ENCODE measurements around the gene UNK. TPM values are rescaled to one million over a fixed set of nuclear protein-coding genes. Genes with fewer than 3 reads are reported as not detected.

The UNK gene
- total and polyA plus RNA-seq, 2 of the 13 experiments (the other 11 are each of a cell fraction or from before 2014, with no cell fraction given) = 31.6 to 33.0 TPM

DNA sequence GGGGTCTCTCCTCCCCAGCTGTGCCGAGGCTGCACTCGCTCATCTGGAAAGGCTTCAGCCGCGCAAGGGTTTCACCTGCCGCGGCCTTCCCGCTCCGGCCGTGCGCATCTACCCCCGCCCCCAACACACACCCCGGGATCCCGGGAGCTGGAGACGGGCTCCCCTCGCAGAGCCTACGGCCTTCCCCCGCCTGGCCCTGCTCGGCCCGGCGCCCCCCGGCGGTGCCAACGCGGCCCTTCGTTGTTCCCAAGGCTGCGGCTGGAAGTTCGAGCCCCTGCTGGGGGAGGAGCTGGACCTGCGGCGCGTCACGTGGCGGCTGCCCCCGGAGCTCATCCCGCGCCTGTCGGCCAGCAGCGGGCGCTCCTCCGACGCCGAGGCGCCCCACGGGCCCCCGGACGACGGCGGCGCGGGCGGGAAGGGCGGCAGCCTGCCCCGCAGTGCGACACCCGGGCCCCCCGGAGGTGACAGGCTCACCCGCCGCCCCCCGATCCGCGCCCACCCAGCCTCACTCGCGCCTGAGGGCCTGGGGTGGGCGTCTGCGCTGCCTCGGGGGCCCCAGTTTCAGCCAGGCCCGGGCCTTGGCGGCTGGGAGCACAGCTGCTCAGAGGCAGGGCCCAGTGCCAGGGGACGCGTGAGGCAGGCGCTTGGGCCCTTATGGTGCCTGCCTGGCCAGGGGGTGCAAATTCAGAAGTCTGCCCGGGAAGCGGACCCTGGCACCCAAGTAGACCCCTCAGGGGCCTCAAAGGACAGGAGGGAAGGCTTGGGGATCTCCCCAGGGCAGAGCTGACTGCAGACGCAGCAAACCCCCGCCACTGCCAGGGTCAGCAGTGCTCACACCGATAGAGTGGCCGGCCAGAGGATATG, 30.9 kb upstream of the UNK start (continued):
- TF ChIP-seq, protein P1, sequence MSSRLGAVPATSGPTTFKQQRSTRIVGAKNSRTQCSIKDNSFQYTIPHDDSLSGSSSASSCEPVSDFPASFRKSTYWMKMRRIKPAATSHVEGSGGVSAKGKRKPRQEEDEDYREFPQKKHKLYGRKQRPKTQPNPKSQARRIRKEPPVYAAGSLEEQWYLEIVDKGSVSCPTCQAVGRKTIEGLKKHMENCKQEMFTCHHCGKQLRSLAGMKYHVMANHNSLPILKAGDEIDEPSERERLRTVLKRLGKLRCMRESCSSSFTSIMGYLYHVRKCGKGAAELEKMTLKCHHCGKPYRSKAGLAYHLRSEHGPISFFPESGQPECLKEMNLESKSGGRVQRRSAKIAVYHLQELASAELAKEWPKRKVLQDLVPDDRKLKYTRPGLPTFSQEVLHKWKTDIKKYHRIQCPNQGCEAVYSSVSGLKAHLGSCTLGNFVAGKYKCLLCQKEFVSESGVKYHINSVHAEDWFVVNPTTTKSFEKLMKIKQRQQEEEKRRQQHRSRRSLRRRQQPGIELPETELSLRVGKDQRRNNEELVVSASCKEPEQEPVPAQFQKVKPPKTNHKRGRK (CRISPR knock-in tag; IDR thresholded peaks at IDR 0.05) = no peak
- TF ChIP-seq TARDBP (CRISPR knock-in tag; IDR thresholded peaks at IDR 0.05) = peak; percentile 85
- TF ChIP-seq RFX3 (CRISPR knock-in tag; IDR thresholded peaks at IDR 0.05) = no peak
- no peak for TF ChIP-seq ZNF20 (CRISPR knock-in tag; IDR thresholded peaks at IDR 0.05)
- TF ChIP-seq ZNF776 (CRISPR knock-in tag; IDR thresholded peaks at IDR 0.05) = peak; percentile 86
- TF ChIP-seq, protein P2, sequence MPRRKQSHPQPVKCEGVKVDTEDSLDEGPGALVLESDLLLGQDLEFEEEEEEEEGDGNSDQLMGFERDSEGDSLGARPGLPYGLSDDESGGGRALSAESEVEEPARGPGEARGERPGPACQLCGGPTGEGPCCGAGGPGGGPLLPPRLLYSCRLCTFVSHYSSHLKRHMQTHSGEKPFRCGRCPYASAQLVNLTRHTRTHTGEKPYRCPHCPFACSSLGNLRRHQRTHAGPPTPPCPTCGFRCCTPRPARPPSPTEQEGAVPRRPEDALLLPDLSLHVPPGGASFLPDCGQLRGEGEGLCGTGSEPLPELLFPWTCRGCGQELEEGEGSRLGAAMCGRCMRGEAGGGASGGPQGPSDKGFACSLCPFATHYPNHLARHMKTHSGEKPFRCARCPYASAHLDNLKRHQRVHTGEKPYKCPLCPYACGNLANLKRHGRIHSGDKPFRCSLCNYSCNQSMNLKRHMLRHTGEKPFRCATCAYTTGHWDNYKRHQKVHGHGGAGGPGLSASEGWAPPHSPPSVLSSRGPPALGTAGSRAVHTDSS (CRISPR knock-in tag; conservative IDR thresholded peaks at IDR 0.05) = no peak
- TF ChIP-seq GTF3A (CRISPR knock-in tag; conservative IDR thresholded peaks at IDR 0.05) = no peak
- TF ChIP-seq FOXA1 (IDR thresholded peaks at IDR 0.05) = no peak
- TF ChIP-seq FOXA1 (CRISPR knock-in tag; IDR thresholded peaks at IDR 0.05) = 0 out of 2 replicates have a peak, but pooled peaks have one; percentile 5
- TF ChIP-seq, protein P3, sequence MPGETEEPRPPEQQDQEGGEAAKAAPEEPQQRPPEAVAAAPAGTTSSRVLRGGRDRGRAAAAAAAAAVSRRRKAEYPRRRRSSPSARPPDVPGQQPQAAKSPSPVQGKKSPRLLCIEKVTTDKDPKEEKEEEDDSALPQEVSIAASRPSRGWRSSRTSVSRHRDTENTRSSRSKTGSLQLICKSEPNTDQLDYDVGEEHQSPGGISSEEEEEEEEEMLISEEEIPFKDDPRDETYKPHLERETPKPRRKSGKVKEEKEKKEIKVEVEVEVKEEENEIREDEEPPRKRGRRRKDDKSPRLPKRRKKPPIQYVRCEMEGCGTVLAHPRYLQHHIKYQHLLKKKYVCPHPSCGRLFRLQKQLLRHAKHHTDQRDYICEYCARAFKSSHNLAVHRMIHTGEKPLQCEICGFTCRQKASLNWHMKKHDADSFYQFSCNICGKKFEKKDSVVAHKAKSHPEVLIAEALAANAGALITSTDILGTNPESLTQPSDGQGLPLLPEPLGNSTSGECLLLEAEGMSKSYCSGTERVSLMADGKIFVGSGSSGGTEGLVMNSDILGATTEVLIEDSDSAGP (CRISPR knock-in tag; IDR thresholded peaks at IDR 0.05; ENCODE audit: borderline replicate concordance) = no peak; the same call in none of the 2 replicates
- 0 out of 2 replicates have a peak, but pooled peaks have one; percentile 17 for TF ChIP-seq ZNF761 (CRISPR knock-in tag; conservative IDR thresholded peaks at IDR 0.05)
- TF ChIP-seq KLF15 (CRISPR knock-in tag; IDR thresholded peaks at IDR 0.05; ENCODE audit: borderline replicate concordance) = peak; percentile 76; the same call in 1 of the 2 replicates
- TF ChIP-seq TOPORS (CRISPR knock-in tag; IDR thresholded peaks at IDR 0.05) = peak; percentile 68; the same call in 1 of the 2 replicates
- TF ChIP-seq POLR2G (IDR thresholded peaks at IDR 0.05; ENCODE audit: low read depth, low read length) = no peak
- TF ChIP-seq ZNF260 (CRISPR knock-in tag; IDR thresholded peaks at IDR 0.05; ENCODE audit: borderline replicate concordance, low read depth) = no peak
- TF ChIP-seq RFX1 (IDR thresholded peaks at IDR 0.05) = no peak
- no peak for TF ChIP-seq RBM22 (optimal IDR thresholded peaks at IDR 0.05; ENCODE audit: low read length)
- TF ChIP-seq KDM1A (CRISPR knock-in tag; IDR thresholded peaks at IDR 0.05) = peak; percentile 18; the same call in 1 of the 2 replicates
- 0 out of 2 replicates have a peak, but pooled peaks have one; percentile 11 for TF ChIP-seq ZNF879 (CRISPR knock-in tag; IDR thresholded peaks at IDR 0.05)
- peak; percentile 46; the same call in 1 of the 2 replicates for TF ChIP-seq ZSCAN20 (CRISPR knock-in tag; IDR thresholded peaks at IDR 0.05; ENCODE audit: borderline replicate concordance)
- 0 out of 2 replicates have a peak, but pooled peaks have one; percentile 47 for TF ChIP-seq ZBTB42 (CRISPR knock-in tag; IDR thresholded peaks at IDR 0.05)
- peak; percentile 74 for TF ChIP-seq ZNF768 (CRISPR knock-in tag; IDR thresholded peaks at IDR 0.05)
- TF ChIP-seq ZNF781 (CRISPR knock-in tag; IDR thresholded peaks at IDR 0.05; ENCODE audit: borderline replicate concordance, not compliant biosample characterization) = no peak
- TF ChIP-seq STAT5B (CRISPR knock-in tag; IDR thresholded peaks at IDR 0.05) = no peak

All from HepG2 (cell line).